ENCODE results near the gene GNL3L.

- no peak for TF ChIP-seq NFE2L1 (CRISPR knock-in tag; IDR thresholded peaks at IDR 0.05)
- TF ChIP-seq, protein P1, sequence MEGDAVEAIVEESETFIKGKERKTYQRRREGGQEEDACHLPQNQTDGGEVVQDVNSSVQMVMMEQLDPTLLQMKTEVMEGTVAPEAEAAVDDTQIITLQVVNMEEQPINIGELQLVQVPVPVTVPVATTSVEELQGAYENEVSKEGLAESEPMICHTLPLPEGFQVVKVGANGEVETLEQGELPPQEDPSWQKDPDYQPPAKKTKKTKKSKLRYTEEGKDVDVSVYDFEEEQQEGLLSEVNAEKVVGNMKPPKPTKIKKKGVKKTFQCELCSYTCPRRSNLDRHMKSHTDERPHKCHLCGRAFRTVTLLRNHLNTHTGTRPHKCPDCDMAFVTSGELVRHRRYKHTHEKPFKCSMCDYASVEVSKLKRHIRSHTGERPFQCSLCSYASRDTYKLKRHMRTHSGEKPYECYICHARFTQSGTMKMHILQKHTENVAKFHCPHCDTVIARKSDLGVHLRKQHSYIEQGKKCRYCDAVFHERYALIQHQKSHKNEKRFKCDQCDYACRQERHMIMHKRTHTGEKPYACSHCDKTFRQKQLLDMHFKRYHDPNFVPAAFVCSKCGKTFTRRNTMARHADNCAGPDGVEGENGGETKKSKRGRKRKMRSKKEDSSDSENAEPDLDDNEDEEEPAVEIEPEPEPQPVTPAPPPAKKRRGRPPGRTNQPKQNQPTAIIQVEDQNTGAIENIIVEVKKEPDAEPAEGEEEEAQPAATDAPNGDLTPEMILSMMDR (IDR thresholded peaks at IDR 0.05), result no peak
- TF ChIP-seq, protein P2, sequence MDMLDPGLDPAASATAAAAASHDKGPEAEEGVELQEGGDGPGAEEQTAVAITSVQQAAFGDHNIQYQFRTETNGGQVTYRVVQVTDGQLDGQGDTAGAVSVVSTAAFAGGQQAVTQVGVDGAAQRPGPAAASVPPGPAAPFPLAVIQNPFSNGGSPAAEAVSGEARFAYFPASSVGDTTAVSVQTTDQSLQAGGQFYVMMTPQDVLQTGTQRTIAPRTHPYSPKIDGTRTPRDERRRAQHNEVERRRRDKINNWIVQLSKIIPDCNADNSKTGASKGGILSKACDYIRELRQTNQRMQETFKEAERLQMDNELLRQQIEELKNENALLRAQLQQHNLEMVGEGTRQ (CRISPR knock-in tag; IDR thresholded peaks at IDR 0.05), result no peak
- no peak for TF ChIP-seq SMAD4 (CRISPR knock-in tag; IDR thresholded peaks at IDR 0.05)
- TF ChIP-seq, protein P3, sequence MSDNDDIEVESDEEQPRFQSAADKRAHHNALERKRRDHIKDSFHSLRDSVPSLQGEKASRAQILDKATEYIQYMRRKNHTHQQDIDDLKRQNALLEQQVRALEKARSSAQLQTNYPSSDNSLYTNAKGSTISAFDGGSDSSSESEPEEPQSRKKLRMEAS (CRISPR knock-in tag; IDR thresholded peaks at IDR 0.05), result no peak
- no peak for TF ChIP-seq ZNF138 (CRISPR knock-in tag; conservative IDR thresholded peaks at IDR 0.05)
These were observed 67.7 kb downstream of the GNL3L start for GRCh38 chrX:54597728-54598127.
